ENCODE measurements around the gene BABAM1. TPM values are rescaled to one million over a fixed set of nuclear protein-coding genes. Genes with fewer than 3 reads are reported as not detected.

Gene BABAM1
- total and polyA plus RNA-seq, 10 of the 15 experiments (the other 5 are each of a cell fraction or from before 2014, with no cell fraction given) = 11.9 to 154 (median 103) TPM

DNA sequence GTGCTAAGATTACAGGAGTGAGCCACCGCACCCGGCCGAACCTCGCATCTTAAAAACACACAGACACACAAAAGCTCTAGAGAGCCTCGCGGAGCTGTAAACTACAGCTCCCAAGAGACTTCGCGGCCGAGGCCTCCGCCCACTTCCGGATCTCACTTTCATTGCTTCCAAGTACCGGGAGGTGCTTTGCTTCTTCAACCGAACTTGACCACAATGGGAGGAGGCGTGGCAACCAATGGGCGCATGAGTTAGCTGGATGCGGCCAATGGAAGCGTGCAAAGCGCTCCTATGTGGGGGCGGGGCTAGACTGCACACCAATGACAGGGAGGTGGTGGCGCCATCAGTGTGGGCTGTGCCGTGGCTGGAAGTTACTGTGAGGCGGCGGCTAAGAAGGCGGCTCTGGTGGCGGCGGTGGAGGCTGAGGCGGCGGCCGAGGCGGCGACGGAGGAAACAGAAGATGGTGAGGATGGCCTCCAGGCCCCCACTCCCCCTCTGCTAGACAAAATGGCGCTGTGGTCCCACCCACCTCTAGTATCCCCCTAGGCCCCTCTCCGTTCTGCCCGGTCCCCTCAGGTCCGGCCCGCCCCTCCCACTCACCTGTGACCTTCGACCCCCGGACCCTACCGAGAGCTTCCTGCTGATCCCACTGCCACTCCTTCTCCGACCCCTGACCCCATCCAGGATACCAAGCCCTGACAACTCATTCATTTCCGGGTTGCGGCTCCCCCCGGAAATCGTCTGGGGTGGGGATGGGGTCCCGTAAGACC is 42.1 kb downstream of the BABAM1 start, which contains the start of gene DDA1 (continued):
- TF ChIP-seq, protein P1, sequence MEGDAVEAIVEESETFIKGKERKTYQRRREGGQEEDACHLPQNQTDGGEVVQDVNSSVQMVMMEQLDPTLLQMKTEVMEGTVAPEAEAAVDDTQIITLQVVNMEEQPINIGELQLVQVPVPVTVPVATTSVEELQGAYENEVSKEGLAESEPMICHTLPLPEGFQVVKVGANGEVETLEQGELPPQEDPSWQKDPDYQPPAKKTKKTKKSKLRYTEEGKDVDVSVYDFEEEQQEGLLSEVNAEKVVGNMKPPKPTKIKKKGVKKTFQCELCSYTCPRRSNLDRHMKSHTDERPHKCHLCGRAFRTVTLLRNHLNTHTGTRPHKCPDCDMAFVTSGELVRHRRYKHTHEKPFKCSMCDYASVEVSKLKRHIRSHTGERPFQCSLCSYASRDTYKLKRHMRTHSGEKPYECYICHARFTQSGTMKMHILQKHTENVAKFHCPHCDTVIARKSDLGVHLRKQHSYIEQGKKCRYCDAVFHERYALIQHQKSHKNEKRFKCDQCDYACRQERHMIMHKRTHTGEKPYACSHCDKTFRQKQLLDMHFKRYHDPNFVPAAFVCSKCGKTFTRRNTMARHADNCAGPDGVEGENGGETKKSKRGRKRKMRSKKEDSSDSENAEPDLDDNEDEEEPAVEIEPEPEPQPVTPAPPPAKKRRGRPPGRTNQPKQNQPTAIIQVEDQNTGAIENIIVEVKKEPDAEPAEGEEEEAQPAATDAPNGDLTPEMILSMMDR (IDR thresholded peaks at IDR 0.05 in 2 of 3, conservative IDR thresholded peaks at IDR 0.05 in 1 of 3; ENCODE audit: control insufficient read depth in 2 of 3, extremely low read depth in 1 of 3, insufficient read depth in 1 of 3, low read depth in 3 of 3, low read length in 3 of 3) = no peak
- TF ChIP-seq FOXM1 (IDR thresholded peaks at IDR 0.05; ENCODE audit: low read depth, low read length) (no peak), RUNX3 (IDR thresholded peaks at IDR 0.05; ENCODE audit: low read length) (peak; percentile 86), CBFB (IDR thresholded peaks at IDR 0.05; ENCODE audit: low read depth) (peak; percentile 46), CBX3 (IDR thresholded peaks at IDR 0.05; ENCODE audit: borderline replicate concordance, low read depth) (no peak), MTA2 (IDR thresholded peaks at IDR 0.05; ENCODE audit: low read depth) (peak; percentile 67), SPI1 (IDR thresholded peaks at IDR 0.05; ENCODE audit: borderline replicate concordance, insufficient read depth, low read depth, low read length) (peak; percentile 40; the same call in 1 of the 2 replicates), CREM (IDR thresholded peaks at IDR 0.05; ENCODE audit: low read depth) (peak; percentile 82), TCF3 (IDR thresholded peaks at IDR 0.05; ENCODE audit: borderline replicate concordance, insufficient read depth, low read depth, low read length) (no peak), GATAD2B (conservative IDR thresholded peaks at IDR 0.05; ENCODE audit: low read depth) (0 out of 2 replicates have a peak, but pooled peaks have one; percentile 60), RFX5 (IDR thresholded peaks at IDR 0.05; ENCODE audit: low read depth, low read length) (peak; percentile 77), KAT2A (conservative IDR thresholded peaks at IDR 0.05; ENCODE audit: control insufficient read depth, low read depth, low read length) (no peak), MXI1 (IDR thresholded peaks at IDR 0.05; ENCODE audit: low read depth, low read length) (peak; percentile 21; the same call in 1 of the 2 replicates), SIX5 (IDR thresholded peaks at IDR 0.05; ENCODE audit: low read depth, low read length, severe bottlenecking) (peak; percentile 90), ASH2L (IDR thresholded peaks at IDR 0.05; ENCODE audit: borderline replicate concordance, low read depth) (no peak), SREBF2 (IDR thresholded peaks at IDR 0.05; ENCODE audit: low read length) (0 out of 2 replicates have a peak, but pooled peaks have one; percentile 15), SMC3 (IDR thresholded peaks at IDR 0.05; ENCODE audit: borderline replicate concordance, low read length) (peak; percentile 10; the same call in 1 of the 2 replicates), FOXK2 (IDR thresholded peaks at IDR 0.05) (no peak), TBL1XR1 (IDR thresholded peaks at IDR 0.05; ENCODE audit: low read depth, low read length) (no peak), NR2C1 (IDR thresholded peaks at IDR 0.05) (peak; percentile 95)
- TF ChIP-seq, protein P2, sequence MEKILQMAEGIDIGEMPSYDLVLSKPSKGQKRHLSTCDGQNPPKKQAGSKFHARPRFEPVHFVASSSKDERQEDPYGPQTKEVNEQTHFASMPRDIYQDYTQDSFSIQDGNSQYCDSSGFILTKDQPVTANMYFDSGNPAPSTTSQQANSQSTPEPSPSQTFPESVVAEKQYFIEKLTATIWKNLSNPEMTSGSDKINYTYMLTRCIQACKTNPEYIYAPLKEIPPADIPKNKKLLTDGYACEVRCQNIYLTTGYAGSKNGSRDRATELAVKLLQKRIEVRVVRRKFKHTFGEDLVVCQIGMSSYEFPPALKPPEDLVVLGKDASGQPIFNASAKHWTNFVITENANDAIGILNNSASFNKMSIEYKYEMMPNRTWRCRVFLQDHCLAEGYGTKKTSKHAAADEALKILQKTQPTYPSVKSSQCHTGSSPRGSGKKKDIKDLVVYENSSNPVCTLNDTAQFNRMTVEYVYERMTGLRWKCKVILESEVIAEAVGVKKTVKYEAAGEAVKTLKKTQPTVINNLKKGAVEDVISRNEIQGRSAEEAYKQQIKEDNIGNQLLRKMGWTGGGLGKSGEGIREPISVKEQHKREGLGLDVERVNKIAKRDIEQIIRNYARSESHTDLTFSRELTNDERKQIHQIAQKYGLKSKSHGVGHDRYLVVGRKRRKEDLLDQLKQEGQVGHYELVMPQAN (conservative IDR thresholded peaks at IDR 0.05) = peak; percentile 47; the same call in 1 of the 2 replicates
- TF ChIP-seq, protein P3, sequence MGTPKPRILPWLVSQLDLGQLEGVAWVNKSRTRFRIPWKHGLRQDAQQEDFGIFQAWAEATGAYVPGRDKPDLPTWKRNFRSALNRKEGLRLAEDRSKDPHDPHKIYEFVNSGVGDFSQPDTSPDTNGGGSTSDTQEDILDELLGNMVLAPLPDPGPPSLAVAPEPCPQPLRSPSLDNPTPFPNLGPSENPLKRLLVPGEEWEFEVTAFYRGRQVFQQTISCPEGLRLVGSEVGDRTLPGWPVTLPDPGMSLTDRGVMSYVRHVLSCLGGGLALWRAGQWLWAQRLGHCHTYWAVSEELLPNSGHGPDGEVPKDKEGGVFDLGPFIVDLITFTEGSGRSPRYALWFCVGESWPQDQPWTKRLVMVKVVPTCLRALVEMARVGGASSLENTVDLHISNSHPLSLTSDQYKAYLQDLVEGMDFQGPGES (IDR thresholded peaks at IDR 0.05) = peak; percentile 96

Data from GM12878 (cell line).